PC-9 (cell line): Measurements from ENCODE around the gene SENP8.

Source experiments
- CTCF ChIP-seq: fragments of 200-600 bp; sonication (generic); conservative IDR thresholded peaks from 2 replicates; pipeline ENCODE4 v1.6.1; 2017; ENCODE audit warnings: mixed run types, antibody characterized with exemption, mild to moderate bottlenecking, moderate library complexity
- EZH2 ChIP-seq: fragments of 200-600 bp; sonication (generic); IDR thresholded peaks from 2 replicates; pipeline ENCODE4 v1.8.0; 2017; ENCODE audit warnings: antibody characterized with exemption, low read depth

GRCh38 chr15:72168808-72169190 is 50.6 kb downstream of the SENP8 start:
- TF ChIP-seq CTCF: no peak
- no peak for TF ChIP-seq EZH2
